Measurements from ENCODE around the gene MFSD12.
"Not testable (repeated sequence)": the region's sequence is repeated elsewhere in the genome, so short reads cannot be mapped to it uniquely, and the experiment has no call there.

MFSD12 gene

DNA sequence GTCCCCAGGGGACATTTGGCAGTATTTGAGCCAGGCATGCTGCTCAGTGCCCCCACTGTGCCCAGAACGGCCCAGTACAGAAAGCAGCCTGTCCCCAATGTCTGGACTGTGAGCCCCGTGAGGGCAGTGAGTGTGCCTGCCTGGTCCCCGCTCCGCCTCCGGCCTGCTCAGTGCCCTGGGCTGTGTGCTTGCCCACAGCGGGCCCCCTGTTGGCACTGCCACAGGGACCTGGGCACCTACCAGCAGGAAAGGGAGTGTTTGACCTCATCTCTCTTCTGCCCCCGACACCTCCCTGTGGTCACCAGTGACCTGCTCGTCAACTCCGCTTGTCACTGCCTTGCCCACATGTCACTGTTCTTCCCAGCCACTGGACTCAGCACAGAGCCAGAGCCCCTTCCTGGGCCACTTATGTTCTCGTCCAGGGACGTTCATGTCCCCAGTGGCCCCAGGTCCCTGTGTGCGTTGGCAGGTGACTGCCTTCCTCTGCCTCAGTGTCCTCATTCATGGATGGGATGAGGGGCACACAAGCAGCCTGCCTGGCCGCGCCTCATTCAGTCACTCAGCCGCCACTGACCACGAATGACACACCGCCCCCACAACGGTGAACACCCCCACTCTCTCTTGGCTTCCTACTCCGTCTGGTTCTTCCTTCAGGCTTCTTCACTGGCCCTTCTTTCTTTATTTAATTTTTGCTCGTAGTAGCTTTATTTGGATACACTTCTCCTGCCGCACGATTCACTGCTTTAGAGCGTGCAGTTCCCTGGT lies 48.4 kb downstream of the MFSD12 start:
- peak overlapping the region; percentile 53 for H3K27ac ChIP-seq
- H3K4me3 ChIP-seq (ENCODE audit: low read depth, low read length): no peak overlapping the region
- H3K36me3 ChIP-seq (replicated peaks): peaks cover 16% of the 10 kb centered on the region
- DNase-seq: peak; percentile 6
- in situ Hi-C loops (cut with HindIII; ENCODE audit: low pct_ligation_motif_present, low sequenced_read_pairs): no loop called here
- no peaks in the 10 kb centered on the region for H3K27me3 ChIP-seq (replicated peaks)
- TF ChIP-seq, protein P1, sequence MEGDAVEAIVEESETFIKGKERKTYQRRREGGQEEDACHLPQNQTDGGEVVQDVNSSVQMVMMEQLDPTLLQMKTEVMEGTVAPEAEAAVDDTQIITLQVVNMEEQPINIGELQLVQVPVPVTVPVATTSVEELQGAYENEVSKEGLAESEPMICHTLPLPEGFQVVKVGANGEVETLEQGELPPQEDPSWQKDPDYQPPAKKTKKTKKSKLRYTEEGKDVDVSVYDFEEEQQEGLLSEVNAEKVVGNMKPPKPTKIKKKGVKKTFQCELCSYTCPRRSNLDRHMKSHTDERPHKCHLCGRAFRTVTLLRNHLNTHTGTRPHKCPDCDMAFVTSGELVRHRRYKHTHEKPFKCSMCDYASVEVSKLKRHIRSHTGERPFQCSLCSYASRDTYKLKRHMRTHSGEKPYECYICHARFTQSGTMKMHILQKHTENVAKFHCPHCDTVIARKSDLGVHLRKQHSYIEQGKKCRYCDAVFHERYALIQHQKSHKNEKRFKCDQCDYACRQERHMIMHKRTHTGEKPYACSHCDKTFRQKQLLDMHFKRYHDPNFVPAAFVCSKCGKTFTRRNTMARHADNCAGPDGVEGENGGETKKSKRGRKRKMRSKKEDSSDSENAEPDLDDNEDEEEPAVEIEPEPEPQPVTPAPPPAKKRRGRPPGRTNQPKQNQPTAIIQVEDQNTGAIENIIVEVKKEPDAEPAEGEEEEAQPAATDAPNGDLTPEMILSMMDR (IDR thresholded peaks at IDR 0.05; ENCODE audit: low read depth, low read length, missing control alignments): no peak

DNA sequence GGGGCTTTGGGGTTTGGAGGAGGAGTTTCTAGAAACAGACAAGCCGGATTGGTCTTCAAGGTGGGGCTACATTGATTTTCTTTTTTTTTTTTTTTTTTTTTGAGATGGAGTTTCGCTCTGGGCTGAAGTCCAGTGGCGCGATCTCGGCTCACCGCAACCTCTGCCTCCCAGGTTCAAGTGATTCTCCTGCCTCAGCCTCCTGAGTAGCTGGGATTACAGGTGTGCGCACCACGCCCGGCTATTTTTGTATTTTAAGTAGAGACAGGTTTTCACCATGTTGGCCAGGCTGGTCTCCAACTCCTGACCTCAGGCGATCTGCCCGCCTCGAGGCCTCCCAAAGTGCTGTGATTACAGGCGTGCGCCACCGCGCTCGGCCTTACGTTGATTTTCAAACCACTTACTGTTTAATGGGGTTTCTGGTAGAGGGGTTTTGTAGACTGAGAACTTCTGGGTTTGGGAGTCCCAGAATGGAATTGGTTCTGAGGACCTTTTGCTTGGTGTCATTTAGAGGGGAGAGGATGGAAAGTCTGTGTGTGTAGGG lies 49.2 kb downstream of the MFSD12 start:
- H3K27me3 ChIP-seq (replicated peaks); in situ Hi-C loops (cut with HindIII; ENCODE audit: low pct_ligation_motif_present, low sequenced_read_pairs); DNase-seq; H3K27ac ChIP-seq; H3K4me3 ChIP-seq (ENCODE audit: low read depth, low read length): not testable (repeated sequence)
- H3K36me3 ChIP-seq (replicated peaks): peaks cover 16% of the 10 kb centered on the region

DNA sequence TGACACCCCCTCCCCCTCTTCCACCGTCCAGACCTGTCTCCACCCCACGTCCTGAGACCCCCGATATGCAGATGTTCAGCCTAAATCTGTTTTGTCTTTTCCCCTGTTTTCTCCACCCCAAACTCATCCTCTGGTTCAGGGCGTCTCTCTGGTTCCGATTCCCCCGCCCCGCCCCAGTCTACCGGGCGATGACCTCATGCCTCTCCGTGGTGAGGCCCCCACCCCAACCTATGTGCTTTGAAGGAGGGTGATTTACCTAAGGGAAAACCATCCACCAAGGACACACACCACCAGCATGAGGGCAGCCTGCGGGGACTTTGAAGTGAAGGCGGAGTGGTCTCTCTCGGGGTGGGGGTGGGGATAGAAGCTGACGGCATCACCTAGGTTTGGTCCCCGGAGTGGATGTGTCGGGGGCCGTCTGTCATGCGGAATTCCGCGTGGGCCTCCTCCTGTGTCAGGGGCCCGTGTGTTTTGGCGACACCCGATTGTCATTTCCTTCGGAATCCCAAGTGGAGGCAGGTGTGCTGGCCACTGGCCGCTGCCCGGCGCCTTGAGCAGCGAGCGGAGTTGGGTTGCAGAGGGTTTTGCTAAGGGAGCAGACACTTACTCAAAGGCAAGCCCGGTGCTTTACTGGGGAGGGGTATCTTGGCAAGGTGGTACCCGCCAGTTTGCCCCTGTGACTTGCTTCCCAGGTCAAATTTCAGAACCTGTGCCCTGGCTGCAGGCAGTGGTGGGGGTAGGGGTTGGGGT lies 49.8 kb downstream of the MFSD12 start:
- DNase-seq: no peak
- Histone ChIP-seq H3K27me3 (replicated peaks) (no peaks in the 10 kb centered on the region), H3K27ac (no peak overlapping the region), H3K4me3 (ENCODE audit: low read depth, low read length) (peak overlapping the region; percentile 78), H3K36me3 (replicated peaks) (peaks cover 16% of the 10 kb centered on the region)
- TF ChIP-seq, protein P1 (IDR thresholded peaks at IDR 0.05; ENCODE audit: low read depth, low read length, missing control alignments): no peak
- in situ Hi-C loops (cut with HindIII; ENCODE audit: low pct_ligation_motif_present, low sequenced_read_pairs): no loop called here

DNA sequence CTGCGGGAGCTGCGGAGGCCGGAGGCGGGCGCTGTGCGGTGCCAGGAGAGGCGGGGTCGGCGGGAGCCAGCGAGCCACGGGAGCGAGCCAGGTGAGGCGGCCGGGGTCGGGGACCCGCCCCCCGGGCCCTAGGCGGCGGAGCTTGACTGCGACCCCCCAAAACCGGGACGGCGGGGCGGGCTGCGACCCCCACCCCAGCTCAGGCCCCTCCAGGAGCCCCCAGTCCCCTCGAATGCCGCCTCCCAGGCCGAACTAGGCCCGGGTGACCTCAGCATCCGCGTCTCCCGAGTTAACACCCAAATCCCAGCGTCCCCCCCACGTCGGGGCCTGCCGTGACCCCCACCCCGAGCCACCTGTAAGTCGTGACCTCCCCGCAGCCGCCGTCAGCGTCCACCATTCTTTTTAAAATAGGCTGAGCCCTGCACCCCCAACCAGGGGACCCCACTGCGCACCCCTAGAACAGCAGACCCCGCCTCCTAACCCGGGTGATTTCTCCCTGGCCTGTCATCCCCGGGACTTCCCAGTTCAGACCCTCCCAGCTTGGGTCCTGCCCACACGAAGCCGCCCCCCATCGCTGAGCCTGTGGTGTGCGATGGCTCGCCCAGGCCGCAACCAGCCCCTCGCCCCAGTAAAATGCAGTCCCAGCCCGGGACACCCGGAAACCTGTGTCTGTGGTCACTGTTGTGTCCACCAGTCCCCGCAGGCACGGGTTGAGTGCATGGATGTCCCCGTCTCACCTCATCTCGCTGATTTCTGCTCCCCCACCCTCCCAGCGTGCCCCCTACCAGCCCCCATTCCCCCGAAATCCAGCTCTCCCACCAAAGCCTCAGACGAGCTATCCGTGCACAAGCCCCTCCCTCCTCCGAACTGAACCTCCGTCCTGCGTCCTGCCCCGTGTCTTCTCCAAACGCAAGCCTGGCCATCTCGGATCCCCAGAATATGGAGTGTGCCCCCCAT lies 50.7 kb downstream of the MFSD12 start:
- DNase-seq: peak; percentile 9
- peaks cover 16% of the 10 kb centered on the region for H3K36me3 ChIP-seq (replicated peaks)
- TF ChIP-seq, protein P1 (IDR thresholded peaks at IDR 0.05; ENCODE audit: low read depth, low read length, missing control alignments): no peak
- in situ Hi-C loops (cut with HindIII; ENCODE audit: low pct_ligation_motif_present, low sequenced_read_pairs): no loop called here
- H3K27me3 ChIP-seq (replicated peaks): no peaks in the 10 kb centered on the region
- H3K4me3 ChIP-seq (ENCODE audit: low read depth, low read length): peak overlapping the region; percentile 78
- H3K27ac ChIP-seq: peak overlapping the region; percentile 78

DNA sequence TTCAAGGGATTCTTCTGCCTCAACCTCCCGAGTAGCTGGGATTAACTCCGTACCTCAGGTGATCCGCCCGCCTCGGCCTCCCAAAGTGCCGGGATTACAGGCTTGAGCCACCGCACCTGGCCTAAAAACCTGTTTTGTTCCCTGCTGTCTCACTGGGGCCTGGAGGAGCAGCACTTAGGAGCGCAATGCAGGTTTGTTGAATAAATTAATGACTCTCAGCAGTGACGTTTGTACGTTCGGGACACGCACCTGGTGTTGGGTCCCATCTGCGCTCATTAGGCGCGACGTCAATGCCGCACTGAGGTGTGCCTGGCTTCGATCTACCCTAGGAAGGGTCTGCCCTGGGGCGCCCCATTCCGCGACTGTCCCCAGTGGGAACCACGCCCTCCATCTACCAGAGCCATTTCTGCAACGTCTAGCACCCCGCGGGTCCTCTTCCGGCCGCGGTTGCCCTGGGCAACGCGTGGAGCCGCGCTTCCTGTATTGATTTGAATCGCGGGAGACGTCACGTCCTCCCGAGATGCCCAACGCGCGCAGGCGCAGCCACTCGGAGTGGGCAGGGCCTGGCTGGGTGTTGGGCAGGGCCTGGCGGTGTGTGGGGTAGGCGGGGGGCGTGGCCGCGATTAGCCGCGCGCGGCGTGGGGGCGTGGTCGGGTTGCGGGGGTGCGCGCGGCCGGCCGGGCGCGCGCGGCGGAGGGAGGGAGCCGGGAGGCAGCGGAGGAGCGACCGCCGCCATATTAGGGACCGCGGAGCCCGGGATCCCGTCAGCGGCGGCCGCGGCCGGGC lies 51.6 kb downstream of the MFSD12 start, which contains the start of gene FZR1:
TSS of gene FZR1 (plus strand) at position 714 of the 786 bp plus-strand sequence. CDS start 16,679 bp downstream, outside the sequence.
- TF ChIP-seq, protein P1 (IDR thresholded peaks at IDR 0.05; ENCODE audit: low read depth, low read length, missing control alignments): no peak
- Histone ChIP-seq H3K27ac (peak within 1 kb of the TSS; percentile 79), H3K36me3 (replicated peaks) (peaks cover 14% of the 10 kb centered on the region), H3K27me3 (replicated peaks) (no peaks in the 10 kb centered on the region), H3K4me3 (ENCODE audit: low read depth, low read length) (peak within 1 kb of the TSS; percentile 82)
- DNase-seq: peak; percentile 98
- in situ Hi-C loops (cut with HindIII; ENCODE audit: low pct_ligation_motif_present, low sequenced_read_pairs): no loop called here
